HG03045 (cell line): ENCODE data around the gene AP2S1.
"Not testable (repeated sequence)": the region's sequence is repeated elsewhere in the genome, so short reads cannot be mapped to it uniquely, and the experiment has no call there.

Experiments used
- ATAC-seq: cut with Tn5 transposase; IDR thresholded peaks from one replicate; pipeline ENCODE4 v1.9.1; 2021; ENCODE audit warnings: mild to moderate bottlenecking, moderate library complexity; ENCODE audit not compliant: unreplicated experiment

AP2S1 gene

DNA sequence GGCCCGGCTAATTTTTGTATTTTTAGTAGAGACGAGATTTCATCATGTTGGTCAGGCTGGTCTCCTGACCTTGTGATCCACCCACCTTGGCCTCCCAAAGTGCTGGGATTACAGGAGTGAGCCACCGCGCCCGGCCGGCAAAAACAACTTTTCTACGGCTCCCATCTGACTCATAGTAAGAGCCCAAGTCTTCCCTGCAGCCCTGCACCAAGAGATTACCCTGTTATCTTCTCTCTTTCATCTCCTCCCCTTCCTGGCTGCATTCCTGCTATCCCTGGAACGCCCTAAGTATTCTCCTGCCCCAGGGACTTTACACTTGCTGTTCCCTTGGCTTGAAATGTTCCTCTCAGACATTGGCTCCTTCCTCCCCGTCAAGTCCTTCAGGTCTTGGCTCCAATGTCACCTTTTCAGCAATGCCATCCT, 6.6 kb downstream of the AP2S1 start:
- no peak for ATAC-seq

DNA sequence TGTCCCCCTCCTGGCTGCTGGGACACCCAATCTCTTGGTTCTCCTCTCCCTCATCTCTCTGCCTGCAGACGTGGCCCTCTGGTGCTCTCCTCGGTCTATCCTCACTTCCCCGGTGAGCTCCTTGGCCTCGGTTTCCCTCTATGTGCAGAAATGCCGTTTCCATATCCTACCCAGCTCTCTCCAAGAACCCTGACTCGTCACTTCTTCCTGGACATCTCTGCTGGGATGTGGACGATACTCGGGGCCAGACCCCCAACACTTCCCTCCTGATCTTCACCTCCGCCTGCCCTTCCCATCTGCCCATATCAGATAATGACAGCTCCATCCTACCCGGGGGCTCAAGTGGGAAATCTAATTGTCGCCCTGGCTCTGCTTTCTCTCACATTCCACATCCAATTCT, 7.9 kb downstream of the AP2S1 start:
- no peak for ATAC-seq

DNA sequence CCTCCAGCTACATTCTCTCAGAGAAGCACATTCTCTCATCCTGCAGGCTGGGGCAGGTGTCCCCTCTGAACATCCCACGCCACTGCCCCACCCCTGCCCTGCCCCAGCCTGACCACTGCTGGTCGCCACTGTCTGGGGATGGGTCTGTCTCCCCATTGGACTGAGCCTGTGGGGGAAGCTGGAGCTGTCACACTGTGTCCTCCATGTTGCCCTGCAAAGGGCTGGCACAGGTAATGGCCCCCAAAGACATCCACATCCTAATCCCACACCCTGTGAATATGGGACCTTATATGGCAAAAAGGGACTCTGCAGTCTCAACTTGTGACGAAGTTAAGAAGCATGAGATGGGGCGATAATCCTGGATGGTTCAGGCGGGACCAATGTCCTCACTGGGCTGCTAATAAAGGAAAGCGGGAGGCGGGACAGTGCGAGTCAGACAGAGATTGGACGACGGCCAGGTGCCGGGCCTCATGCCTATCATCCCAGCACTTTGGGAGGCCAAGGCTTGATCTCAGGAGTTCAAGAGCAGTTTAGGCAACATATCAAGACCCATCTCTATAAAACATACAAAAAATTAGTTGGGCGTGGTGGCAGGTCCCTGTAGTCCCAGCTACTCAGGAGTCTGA, 9.1 kb downstream of the AP2S1 start:
- ATAC-seq = no peak

DNA sequence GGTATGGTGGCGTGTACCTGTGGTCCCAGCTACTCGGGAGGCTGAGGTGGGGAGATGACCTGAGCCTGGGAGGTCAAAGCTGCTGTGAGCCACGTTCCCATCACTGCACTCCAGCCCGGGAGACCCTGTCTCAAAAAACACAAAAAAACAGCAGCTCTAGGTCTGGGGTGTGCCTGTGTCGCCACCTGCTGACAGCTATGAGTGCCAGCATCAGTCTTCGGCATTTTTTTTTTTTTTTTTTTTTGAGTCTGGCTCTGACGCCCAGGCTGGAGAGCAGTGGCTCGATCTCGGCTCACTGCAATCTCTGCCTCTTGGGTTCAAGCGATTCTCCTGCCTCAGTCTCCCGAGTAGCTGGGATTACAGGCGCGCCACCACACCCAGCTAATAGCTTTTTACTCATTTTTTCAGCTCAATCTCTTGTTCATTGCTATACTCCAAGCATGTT, 10.1 kb downstream of the AP2S1 start:
- no peak for ATAC-seq

DNA sequence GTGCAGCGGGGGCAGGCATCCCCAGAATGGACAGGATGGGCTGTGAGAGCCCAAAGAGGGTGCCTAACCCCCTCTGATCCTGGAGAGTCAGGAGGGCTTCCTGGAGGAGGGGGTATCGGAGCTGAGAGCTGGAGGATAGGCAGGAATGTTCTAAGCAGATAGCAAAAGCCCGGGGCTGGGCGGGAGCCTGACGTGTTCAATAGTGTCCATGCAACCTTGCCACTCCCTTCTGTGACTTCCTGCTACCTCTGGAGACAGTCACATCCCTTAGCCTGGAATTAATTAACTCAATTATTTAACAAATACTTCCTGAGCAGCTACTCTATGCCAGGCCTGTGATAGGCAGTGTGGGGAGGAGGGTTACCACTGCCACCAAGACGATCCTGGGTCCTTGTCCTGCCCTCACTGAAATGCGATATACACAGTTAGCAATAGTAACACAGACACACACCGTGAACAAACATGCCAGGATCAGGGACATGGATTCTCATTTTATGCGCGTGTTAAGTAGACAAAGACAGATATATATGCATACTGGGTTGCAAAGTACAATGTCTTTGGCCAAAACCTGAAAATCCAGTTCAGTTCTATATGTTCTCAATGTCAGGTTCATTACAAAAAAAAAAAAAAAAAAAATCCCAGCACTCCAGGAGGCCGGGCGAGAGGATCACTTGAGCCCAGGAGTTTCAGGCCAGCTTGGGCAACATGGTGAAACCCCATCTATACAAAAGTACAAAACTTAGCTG, 10.7 kb downstream of the AP2S1 start:
- no peak for ATAC-seq

DNA sequence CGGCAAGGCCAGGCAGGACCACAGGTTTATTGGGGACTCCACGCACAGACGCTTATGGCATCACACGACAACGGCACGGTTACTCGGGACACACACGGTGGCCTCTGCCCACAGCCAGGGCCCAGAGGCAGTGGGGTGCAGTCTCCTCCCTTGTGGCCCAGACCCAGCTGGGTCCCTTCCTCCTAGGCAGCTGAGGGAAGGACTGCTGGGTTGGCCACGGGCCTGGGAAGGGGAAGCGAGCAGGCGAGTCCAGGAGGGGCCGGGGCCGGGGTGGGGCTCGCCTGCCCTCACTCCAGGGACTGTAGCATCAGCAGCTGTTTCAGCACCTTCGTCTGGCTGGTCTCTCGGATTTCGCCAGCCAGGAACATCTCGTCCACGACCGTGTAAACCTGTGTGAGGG, 12.5 kb downstream of the AP2S1 start:
- ATAC-seq = no peak

DNA sequence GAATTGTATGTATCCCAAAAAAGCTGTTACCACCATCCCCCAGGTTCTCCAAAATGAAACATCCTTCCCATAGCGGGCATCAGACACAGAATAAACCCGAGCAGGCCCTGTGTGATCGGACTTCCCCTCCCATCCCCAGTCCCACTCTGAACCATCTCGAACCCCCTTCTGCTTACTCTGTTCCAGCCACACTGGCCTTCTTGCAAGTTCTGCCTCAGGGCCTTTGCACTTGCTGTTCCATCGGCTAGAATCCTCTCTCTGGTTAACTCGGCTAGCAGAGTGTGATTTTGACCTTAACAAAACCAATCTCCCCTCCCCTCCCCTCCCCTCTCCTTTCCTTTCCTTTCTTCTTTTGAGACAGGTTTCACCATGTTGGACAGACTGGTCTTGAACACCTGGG, 15.7 kb downstream of the AP2S1 start:
- ATAC-seq = no peak

DNA sequence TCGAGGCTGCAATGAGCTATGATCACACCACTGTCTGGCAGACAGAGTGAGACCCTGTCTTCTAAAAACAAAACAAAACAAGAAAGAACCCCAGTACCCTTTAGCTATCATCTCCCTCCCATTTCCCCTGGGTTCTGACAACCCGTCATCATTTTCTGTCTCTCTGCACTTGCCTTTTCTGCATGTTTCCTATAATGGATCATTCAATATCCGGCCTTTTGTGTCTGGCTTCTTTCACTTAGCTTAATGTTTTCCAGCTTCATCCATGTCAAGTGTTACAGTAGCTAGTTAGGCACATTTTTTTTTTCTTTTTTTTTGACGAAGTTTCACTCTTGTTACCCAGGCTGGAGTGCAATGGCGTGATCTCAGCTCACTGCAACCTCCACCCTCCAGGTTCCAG, 16.5 kb downstream of the AP2S1 start:
- no peak for ATAC-seq

DNA sequence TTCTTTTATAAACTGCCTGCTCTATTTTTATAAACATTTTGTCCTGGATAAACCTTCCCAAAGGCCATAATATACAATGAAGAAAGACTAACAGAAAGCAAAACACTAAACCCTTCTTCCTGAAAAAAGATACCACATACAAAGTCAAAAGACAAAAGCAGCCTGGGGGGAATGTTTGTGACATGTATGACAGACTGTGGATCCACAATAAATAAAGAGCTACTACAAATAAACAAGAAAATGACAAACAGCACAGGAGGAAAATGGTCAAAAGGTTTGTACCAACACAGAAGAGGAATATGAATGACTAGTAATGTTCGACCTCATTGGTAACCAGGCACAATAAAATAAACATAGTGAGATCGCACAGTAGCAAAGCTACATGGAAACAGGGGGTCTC, 19.8 kb downstream of the AP2S1 start:
- ATAC-seq = no peak

DNA sequence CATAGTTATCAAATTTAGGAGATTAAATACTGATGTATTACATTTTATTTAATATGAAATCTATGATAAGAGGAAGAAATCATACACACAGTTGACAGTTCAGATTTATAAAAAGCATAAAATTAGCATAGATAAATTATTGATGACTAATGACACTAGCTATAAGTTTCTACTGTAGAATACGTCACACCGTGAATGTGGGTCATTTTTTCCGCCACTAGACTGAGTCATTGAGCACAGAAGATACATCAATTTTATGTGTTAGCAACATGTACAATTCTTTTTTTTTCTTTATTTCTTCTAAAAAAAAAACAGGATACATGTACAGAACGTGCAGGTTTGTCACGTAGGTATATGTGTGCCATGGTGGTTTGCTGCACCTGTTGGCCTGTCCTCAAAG, 22.2 kb downstream of the AP2S1 start:
- no peak for ATAC-seq

DNA sequence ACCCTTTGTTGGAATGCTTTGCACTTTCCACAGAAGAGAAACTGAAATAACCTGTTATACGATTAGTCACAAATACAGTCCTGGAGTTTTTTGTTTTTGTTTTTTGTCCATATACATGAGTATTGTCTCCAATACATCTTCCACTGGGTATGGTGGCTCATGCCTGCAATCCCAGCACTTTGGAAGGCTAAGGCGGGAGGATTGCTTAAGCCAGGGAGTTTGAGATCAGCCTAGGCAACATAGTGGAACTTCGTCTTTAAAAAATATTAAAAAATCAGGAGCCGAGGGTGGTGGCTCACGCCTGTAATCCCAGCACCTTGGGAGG, 25.0 kb downstream of the AP2S1 start:
- ATAC-seq = no peak

DNA sequence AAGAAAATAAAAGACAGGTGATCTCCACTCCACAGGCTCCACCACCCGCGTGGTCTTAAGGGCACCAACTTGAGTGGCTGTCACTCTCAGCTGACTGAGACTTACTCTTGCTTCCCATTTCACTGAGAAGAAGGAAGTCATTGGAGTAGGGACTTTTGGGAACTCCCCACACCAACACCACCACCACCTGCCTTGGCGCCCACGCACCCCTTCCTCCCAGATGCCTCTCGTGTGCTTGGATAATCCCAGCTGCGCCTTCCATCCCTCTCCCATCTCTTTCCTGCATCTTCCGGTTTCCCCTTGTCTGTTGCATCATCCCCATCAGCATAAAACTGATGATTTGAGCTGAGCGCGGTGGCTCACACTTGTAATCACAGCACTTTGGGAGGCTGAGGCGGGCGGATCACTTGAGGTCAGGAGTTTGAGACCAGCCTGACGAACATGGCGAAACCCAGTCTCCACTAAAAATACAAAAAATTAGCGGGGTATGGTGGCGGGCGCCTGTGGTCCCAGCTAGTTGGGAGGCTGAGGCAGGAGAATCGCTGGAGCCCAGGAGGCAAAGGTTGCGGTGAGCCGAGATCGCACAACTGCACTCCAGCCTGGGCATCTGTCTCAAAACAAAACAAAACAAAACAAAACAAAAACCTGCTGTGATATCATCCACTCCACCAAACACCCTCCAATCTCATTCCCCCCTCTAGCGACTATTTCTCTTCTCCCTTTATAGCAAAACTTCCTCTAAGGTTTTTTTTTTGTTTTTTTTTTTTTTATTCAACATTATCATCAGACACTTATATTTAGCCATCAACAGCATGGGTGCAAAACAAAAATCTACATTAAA, 25.5 kb downstream of the AP2S1 start:
- ATAC-seq = no peak

DNA sequence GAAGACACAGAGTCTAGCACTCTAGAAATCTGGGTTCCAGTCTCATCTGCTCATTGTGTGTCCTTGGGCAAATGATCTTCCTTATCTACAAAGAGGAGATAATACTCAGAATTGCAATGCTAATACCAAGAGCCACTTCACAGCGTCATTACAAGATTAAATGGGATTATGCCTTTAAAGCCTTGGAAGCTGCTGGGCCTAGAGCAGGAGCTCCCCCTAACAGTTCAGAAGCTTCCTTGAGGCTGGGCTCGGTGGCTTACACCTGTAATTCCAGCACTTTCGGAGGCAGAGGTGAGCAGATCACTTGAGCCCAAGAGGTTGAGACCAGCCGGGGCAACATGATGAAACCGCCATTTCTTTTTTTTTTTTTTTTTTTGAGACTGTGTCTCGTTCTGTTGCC, 27.6 kb downstream of the AP2S1 start:
- no peak for ATAC-seq

DNA sequence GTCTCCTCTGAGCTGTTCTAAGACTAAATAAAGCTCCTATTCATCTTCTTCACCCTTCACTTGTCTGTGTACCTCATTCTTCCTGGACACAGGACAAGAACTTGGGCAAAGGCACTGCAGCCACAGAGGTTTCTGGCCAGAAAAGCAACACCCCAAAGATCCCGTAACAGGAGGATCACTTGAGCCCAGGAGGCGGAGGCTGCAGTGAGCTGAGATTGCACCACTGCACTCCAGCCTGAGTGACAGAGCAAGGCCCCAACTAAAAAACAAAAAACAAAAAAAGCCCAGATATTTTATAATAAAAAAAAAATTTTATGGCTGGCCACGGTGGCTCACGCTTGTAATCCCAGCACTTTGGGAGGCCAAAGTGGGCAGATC, 28.2 kb downstream of the AP2S1 start:
- ATAC-seq = not testable (repeated sequence)

DNA sequence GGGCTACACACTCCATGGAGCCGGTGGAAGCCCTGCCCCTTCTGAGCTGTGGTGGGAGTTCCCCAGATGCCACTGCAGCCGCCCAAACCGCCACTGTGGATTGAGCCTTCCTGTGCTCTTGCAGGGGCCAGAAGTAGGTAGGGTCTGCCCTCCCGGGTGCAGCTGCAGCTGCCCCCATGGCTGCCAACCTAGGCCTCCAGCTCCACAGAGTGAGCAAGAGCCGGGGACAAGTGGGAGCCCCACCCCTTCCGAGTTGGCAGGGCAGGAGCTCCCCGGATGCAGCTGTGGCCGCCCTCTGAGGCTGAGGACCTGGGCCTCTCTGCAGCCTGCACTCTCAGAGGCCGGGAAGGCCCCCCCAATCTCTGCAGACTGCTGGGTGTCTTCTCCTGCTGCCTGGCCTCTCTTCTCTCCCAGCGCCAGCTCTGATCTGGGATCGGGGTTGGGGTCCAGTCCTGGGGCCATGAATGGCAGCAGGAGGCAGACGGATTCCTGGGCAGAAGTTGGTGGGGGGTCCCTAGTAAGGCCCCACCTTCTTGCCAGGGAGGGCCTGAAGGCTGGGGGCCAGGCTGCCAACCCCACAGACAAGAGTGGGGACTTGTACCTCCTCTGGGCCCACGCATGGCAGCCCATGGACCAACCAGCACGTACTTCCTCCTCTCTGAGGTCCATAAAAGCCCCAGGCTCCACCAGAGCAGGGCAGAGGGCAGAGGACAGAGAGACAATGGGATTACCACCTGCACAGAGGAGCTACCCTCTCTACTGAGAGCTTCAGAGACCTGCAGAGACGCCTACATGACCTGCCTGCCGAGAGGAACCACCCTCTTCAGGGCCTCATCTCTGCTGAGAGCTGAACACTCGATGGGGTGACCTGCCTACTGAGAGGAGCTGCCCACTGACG, 28.9 kb downstream of the AP2S1 start:
- peak; percentile 62 for ATAC-seq

DNA sequence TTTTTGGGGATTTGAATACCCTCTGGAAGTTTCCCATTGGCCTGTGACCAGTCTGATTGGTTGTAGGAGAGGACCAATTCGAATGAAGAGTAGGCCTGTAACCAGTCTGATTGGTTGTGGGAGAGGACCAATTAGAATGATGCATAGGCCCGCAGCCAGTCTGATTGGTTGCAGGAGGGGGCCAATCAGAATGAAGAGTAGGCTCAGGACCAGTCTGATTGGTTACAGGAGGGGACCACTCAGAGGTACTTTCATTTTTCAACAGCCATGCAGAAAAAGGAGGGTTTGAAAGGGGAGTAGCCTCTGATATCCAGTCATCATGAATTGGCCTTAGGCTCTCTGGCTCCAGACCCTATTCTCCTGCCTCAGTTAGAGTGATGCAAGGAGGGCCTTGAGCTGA, 31.8 kb downstream of the AP2S1 start:
- ATAC-seq = no peak

DNA sequence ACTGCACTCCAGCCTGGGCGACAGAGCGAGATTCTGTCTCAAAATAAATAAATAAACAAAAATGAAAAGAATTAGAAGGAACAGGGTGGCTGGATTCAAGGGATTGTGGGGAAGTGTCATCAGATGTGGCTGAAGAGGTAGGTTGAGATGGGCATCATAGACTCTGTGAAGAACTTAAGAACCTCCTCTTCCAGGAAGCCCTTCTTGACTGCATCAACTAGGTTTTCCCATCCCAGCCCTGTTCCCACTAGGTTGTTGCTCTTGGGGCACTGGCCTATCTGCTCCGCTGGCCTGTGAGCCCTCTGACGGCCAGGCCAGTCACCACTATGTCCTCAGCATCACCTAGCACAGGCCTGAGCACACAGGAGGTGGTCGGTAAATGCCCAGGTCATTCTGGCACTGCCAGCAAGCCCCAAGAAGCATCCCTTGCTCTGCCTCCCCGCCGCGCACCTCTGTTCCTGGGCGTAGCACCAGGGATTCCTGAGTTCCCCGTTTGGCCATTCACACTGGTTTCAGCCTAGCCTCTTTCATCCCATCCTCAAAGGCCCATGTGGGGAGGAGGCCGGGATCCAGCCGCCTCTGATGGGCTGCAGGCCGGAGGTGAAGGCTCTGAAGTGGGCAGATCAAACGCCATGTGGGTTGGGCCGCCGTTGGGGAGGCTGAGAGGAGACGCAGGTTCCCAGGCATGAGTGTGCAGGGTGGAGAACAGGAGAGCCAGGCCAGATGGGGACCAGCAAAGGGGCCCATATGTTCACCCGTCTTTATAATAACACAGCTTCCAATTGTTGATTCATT, 34.6 kb downstream of the AP2S1 start:
- ATAC-seq = no peak

DNA sequence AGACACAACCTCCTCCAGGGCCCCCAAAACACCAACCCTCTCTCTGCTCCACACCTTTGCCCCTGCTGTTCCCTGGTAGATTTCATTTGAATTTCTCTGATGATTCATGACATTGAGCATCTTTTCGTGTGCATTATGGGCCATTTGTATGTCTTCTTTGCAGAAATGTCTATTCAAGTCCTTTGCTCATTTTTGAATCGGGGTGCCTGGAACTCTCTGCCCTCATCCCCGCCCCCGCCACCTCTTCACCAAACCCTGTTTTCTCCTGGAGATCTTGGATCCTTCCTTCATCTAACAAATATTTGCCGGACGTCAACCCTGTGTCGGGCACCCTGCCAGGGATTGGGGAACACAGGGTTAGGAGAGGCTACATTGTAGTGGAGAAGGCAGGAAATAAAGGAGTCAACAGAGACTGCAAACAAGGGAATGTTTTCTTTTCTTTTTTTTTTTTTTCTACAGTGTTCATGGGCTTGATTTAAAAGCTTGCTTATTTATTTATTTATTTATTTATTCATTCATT, 36.7 kb downstream of the AP2S1 start:
- ATAC-seq = no peak

DNA sequence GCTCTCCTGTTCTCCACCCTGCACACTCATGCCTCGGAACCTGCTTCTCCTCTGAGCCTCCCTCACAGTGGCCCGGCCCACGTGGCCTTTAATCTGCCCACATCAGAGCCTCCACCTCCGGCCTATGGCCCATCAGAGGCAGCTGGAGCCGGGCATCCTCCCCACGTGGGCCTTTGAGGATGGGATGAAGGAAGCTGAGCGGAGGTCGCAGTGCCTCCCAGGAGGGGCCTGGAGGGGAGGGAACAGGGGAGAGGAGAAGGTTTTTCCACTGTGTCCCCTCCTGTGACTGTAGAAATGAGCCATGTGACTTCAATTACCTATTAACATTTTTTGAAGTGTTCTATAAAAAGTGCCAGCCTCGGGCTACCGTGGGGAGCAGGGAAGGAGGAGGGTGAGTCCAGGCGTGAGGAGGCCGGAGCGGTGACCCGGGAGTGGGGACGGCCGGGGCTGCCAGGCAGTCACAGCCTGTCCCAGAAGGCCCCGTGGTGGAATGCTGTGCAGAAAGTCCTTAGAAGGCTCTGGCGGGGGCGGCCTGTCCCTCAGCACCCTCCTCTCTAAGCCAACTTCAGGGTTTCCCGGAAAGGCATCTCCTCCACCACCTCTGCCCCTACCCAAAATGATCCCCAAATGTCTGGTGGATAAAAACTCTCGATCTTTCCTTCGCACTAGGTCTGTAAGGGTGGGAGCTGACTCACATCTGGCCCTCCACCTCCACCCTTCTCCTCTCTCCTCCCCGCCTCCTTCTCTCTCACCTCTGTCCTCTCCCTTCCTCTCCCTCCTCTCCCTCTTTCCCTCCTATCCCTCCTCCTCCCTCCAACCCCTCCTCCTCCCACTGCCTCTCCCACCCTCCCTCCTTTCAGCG, 37.4 kb downstream of the AP2S1 start:
- no peak for ATAC-seq
